HepG2 (cell line): ENCODE data around the gene ITGB5. TPM values are rescaled to one million over a fixed set of nuclear protein-coding genes. Genes with fewer than 3 reads are reported as not detected.

Source experiments
- ATAC-seq: fragments of 200-7000 bp; cut with Tn5 transposase; 3 replicates; pipeline ENCODE4 v1.9.1; 2020; ENCODE audit warnings: mild to moderate bottlenecking, moderate library complexity
- BruUV-seq: library from RNA; stranded (reverse); fragments of 400-500 nt; replicated peaks from 2 replicates; lab custom pipeline; 2021; lab: Mats Ljungman, UMichigan
- CTCF ChIA-PET: fragments of 300-600 bp; formaldehyde crosslinking; extraction: SDS; loops from one replicate; lab custom pipeline; 2021; ENCODE audit warnings: low total read pairs, inconsistent platforms, low intra/inter-chr PET ratio; lab: Yijun Ruan, JAX
- POLR2A ChIA-PET: fragments of 350-600 bp; sonication (Branson Sonifier 250); formaldehyde crosslinking; loops from one replicate; lab custom pipeline; 2020; ENCODE audit warnings: antibody characterized with exemption, inconsistent platforms; lab: Yijun Ruan, JAX
- DNase-seq: peaks from one replicate; pipeline ENCODE4 v3.0.0-alpha.2; 2015; ENCODE audit warnings: low spot score
- FAIRE-seq: peaks from 3 replicates; lab custom pipeline; 2011; peaks lifted over from hg19 to GRCh38; lab: Jason Lieb, UNC
- H2AFZ ChIP-seq: one replicate; pipeline ENCODE4 v1.6.1; 2011; ENCODE audit warnings: low read length, inconsistent platforms
- H3K27ac ChIP-seq: fragments of 300-600 bp; 3 replicates; pipeline ENCODE4 v1.8.0; 2011; ENCODE audit warnings: mixed run types, mild to moderate bottlenecking, mixed read lengths, low read length, inconsistent platforms; ENCODE audit not compliant: insufficient read depth; ENCODE audit errors: extremely low read length
- H3K27me3 ChIP-seq, 2 experiments: fragments of 200-600 bp in 1 of 2; 2 replicates in 1 of 2; 3 replicates in 1 of 2; pipeline versions ENCODE4 v1.6.0 to v1.8.0; 2011; ENCODE audit warnings: low read length in 2 of 2, mild to moderate bottlenecking in 2 of 2, moderate library complexity in 2 of 2, inconsistent platforms in 1 of 2; ENCODE audit not compliant: insufficient read depth in 2 of 2, control insufficient read depth in 1 of 2
- H3K36me3 ChIP-seq, 2 experiments: fragments of 200-600 bp in 1 of 2; replicated peaks in 1 of 2; 2 replicates in 1 of 2; 3 replicates in 1 of 2; pipeline versions ENCODE4 v1.5.1 to v1.8.0; 2011; ENCODE audit warnings: low read length in 2 of 2, inconsistent platforms in 1 of 2; ENCODE audit not compliant: insufficient read depth in 2 of 2, control insufficient read depth in 1 of 2
- H3K4me1 ChIP-seq: 2 replicates; pipeline ENCODE4 v1.5.1; 2012; ENCODE audit warnings: low read length, inconsistent platforms; ENCODE audit not compliant: insufficient read depth
- H3K4me2 ChIP-seq: 2 replicates; pipeline ENCODE4 v1.6.0; 2011; ENCODE audit warnings: low read depth, low read length, inconsistent platforms
- H3K4me3 ChIP-seq, 3 experiments: fragments of 200-600 bp in 1 of 3; sonication (generic), shearing (Covaris generic) in 1 of 3; replicated peaks in 1 of 3; 2 replicates each; pipeline ENCODE4 v1.5.1; 2011 to 2016; ENCODE audit warnings: low read length in 3 of 3, inconsistent platforms in 2 of 3, low read depth in 2 of 3, mild to moderate bottlenecking in 2 of 3, control low read depth in 1 of 3, mixed read lengths in 1 of 3; ENCODE audit not compliant: insufficient read depth in 1 of 3
- H3K79me2 ChIP-seq: one replicate; pipeline ENCODE4 v1.6.1; 2011; ENCODE audit warnings: low read length, inconsistent platforms; ENCODE audit not compliant: insufficient read depth
- H3K9ac ChIP-seq: 2 replicates; pipeline ENCODE4 v1.6.0; 2011; ENCODE audit warnings: mild to moderate bottlenecking, low read depth, low read length, inconsistent platforms; ENCODE audit not compliant: insufficient read depth
- H3K9me3 ChIP-seq: 2 replicates; pipeline ENCODE4 v1.5.1; 2012; ENCODE audit warnings: mild to moderate bottlenecking, low read length
- H4K20me1 ChIP-seq: 2 replicates; pipeline ENCODE4 v1.6.0; 2011; ENCODE audit warnings: inconsistent platforms, mild to moderate bottlenecking, low read length, moderate library complexity; ENCODE audit not compliant: insufficient read depth
- ARID2 ChIP-seq: sonication (generic); formaldehyde crosslinking; IDR thresholded peaks from 2 replicates; pipeline ENCODE4 v1.8.1; 2022; ENCODE audit warnings: mild to moderate bottlenecking, missing genetic modification reagents, borderline replicate concordance
- BHLHE40 ChIP-seq: IDR thresholded peaks from 2 replicates; pipeline ENCODE4 v1.6.1; 2011; ENCODE audit warnings: low read length, improper control_type of control experiment
- CBX2 ChIP-seq, 2 experiments: fragments of 200-600 bp in 1 of 2; sonication (generic); formaldehyde crosslinking in 1 of 2; IDR thresholded peaks; 2 replicates each; pipeline versions ENCODE4 v1.7.0 to v1.8.1; 2018 to 2022; ENCODE audit warnings: low read depth in 2 of 2, low read length in 1 of 2, mild to moderate bottlenecking in 1 of 2, missing genetic modification reagents in 1 of 2
- CEBPB ChIP-seq: IDR thresholded peaks from 2 replicates; pipeline ENCODE4 v1.6.1; 2011; ENCODE audit warnings: low read depth, low read length, improper control_type of control experiment, borderline replicate concordance
- DNMT3B ChIP-seq: conservative IDR thresholded peaks from 2 replicates; pipeline ENCODE4 v1.6.1; 2016; ENCODE audit warnings: missing biosample characterization, control low read depth
- ELF4 ChIP-seq: sonication (generic); formaldehyde crosslinking; IDR thresholded peaks from 2 replicates; pipeline ENCODE4 v1.5.0; 2020; ENCODE audit warnings: missing genetic modification reagents, mild to moderate bottlenecking, moderate library complexity, borderline replicate concordance
- FOXP4 ChIP-seq: sonication (generic); formaldehyde crosslinking; IDR thresholded peaks from 2 replicates; pipeline ENCODE4 v1.4.0; 2020; ENCODE audit warnings: missing genetic modification reagents
- NBN ChIP-seq: fragments of 450-650 bp; conservative IDR thresholded peaks from 2 replicates; pipeline ENCODE4 v1.6.1; 2017
- NFKB2 ChIP-seq: sonication (generic); formaldehyde crosslinking; IDR thresholded peaks from 2 replicates; pipeline ENCODE4 v1.4.0; 2020; ENCODE audit warnings: missing genetic modification reagents, borderline replicate concordance
- NR0B2 ChIP-seq: sonication (generic); formaldehyde crosslinking; IDR thresholded peaks from 2 replicates; pipeline ENCODE4 v1.4.0; 2020; ENCODE audit warnings: mild to moderate bottlenecking, missing genetic modification reagents
- REPIN1 ChIP-seq: sonication (generic); formaldehyde crosslinking; IDR thresholded peaks from 2 replicates; pipeline ENCODE4 v1.8.0; 2022; ENCODE audit warnings: missing genetic modification reagents, low read depth, mild to moderate bottlenecking, borderline replicate concordance
- RFX5 ChIP-seq: IDR thresholded peaks from 2 replicates; pipeline ENCODE4 v1.6.1; 2011; ENCODE audit warnings: low read depth, low read length, improper control_type of control experiment
- ZFY ChIP-seq: sonication (generic); formaldehyde crosslinking; IDR thresholded peaks from 2 replicates; pipeline ENCODE4 v1.4.0; 2020; ENCODE audit warnings: missing genetic modification reagents
- ZNF382 ChIP-seq: sonication (generic); formaldehyde crosslinking; IDR thresholded peaks from 2 replicates; pipeline ENCODE4 v1.5.0; 2020; ENCODE audit warnings: missing genetic modification reagents, mild to moderate bottlenecking, borderline replicate concordance
- ZNF44 ChIP-seq: sonication (generic); formaldehyde crosslinking; IDR thresholded peaks from 2 replicates; pipeline ENCODE4 v1.5.1; 2020; ENCODE audit warnings: mild to moderate bottlenecking, missing genetic modification reagents
- ZNF484 ChIP-seq: sonication (generic); formaldehyde crosslinking; IDR thresholded peaks from 2 replicates; pipeline ENCODE4 v1.5.1; 2020; ENCODE audit warnings: mild to moderate bottlenecking, low read depth, missing genetic modification reagents, borderline replicate concordance
- ZNF580 ChIP-seq: IDR thresholded peaks from 2 replicates; pipeline ENCODE4 v1.6.1; 2016; ENCODE audit warnings: low read depth, borderline replicate concordance
- ZNF629 ChIP-seq: sonication (generic); formaldehyde crosslinking; conservative IDR thresholded peaks from 2 replicates; pipeline ENCODE4 v1.5.0; 2020; ENCODE audit warnings: missing genetic modification reagents
- ZNF652 ChIP-seq: IDR thresholded peaks from 2 replicates; pipeline ENCODE4 v1.6.1; 2016; ENCODE audit warnings: low read depth, borderline replicate concordance
- ZNF703 ChIP-seq: sonication (generic); formaldehyde crosslinking; IDR thresholded peaks from 2 replicates; pipeline ENCODE4 v1.5.1; 2020; ENCODE audit warnings: missing genetic modification reagents, mild to moderate bottlenecking, moderate library complexity, borderline replicate concordance
- ZNF879 ChIP-seq: sonication (generic); formaldehyde crosslinking; IDR thresholded peaks from 2 replicates; pipeline ENCODE4 v1.8.1; 2023; ENCODE audit warnings: missing genetic modification reagents
- WGBS: methylation state at CpG from one replicate; pipeline ENCODE4 v1.1.6; 2017; ENCODE audit warnings: low lambda C conversion rate; 5-methylcytosine and 5-hydroxymethylcytosine counted together
- in situ Hi-C: cut with HindIII; loops from 2 replicates; pipeline ENCODE4 v1.10.0; 2017; ENCODE audit warnings: low pct_unique_long_range_greater_than_20kb; ENCODE audit not compliant: extremely low pct_ligation_motif_present
- intact Hi-C: fragments of 100-400 bp; cut with micrococcal nuclease; formaldehyde crosslinking; loops from one replicate; pipeline ENCODE4 v1.10.0; 2022; ENCODE audit not compliant: unreplicated experiment
- polyA plus RNA-seq, 8 experiments: library from polyadenylated mRNA; depleted of rRNA in 3 of 8; stranded (reverse) in 7 of 8; unstranded in 1 of 8; fragments of >200 nt; fragmentation: Illumina TruSeq in 4 of 8; extraction: Trizol in 4 of 8; gene quantifications; 2 replicates each; pipeline versions ENCODE4 v1.2.1 to v1.2.3, GENCODE V29; 2011 to 2016; ENCODE audit warnings: low read depth in 4 of 8, missing spikeins in 1 of 8, mixed read lengths in 1 of 8; ENCODE audit not compliant: insufficient read depth in 1 of 8
- total RNA-seq, 5 experiments: library from RNA; depleted of rRNA; stranded (reverse); fragments of >200 nt; fragmentation: Illumina TruSeq; extraction: Trizol; gene quantifications; 2 replicates each; pipeline ENCODE4 v1.2.3, GENCODE V29; 2016; ENCODE audit warnings: low read depth in 1 of 5

The ITGB5 gene
- total and polyA plus RNA-seq, 2 of the 13 experiments (the other 11 are each of a cell fraction or from before 2014, with no cell fraction given): 74.1 to 343 TPM

- H3K9ac ChIP-seq: no peak overlapping the region
- FAIRE-seq: no peak
- H3K36me3 ChIP-seq: peaks cover 16 to 40% of the 10 kb centered on the region in 2 experiments
- no peak for ATAC-seq
- no peak overlapping the region for H3K4me3 ChIP-seq
- H3K4me1 ChIP-seq: peaks cover 95% of the 10 kb centered on the region
- peak overlapping the region; percentile 100 for H3K27ac ChIP-seq
- WGBS: 92% methylated on average over 4 of the region's 4 CpGs
- DNase-seq: no peak
- peaks cover 24% of the 10 kb centered on the region for H3K79me2 ChIP-seq
- CTCF ChIA-PET: no interaction called here
- intact Hi-C loops (loop anchor here (10.0 kb wide), 1 partner anchor 763 kb away; the partner anchor contains the start of gene OSBPL11), in situ Hi-C loops (no loop called here)
- TF ChIP-seq ZNF703 (CRISPR knock-in tag): no peak
- no peak for TF ChIP-seq ZNF580
- TF ChIP-seq ZNF484 (CRISPR knock-in tag): no peak
- no peak for TF ChIP-seq ZNF652 (CRISPR knock-in tag)
- no peak for TF ChIP-seq CEBPB
- TF ChIP-seq CBX2 (IDR thresholded peaks at IDR 0.05; ENCODE audit: low read depth, low read length): no peak
- TF ChIP-seq CBX2 (CRISPR knock-in tag; IDR thresholded peaks at IDR 0.05; ENCODE audit: low read depth): no peak
- TF ChIP-seq ZNF382 (CRISPR knock-in tag): no peak
- TF ChIP-seq NFKB2 (CRISPR knock-in tag): no peak
- TF ChIP-seq ZNF629 (CRISPR knock-in tag): peak; percentile 27; the same call in 1 of the 2 replicates
- TF ChIP-seq DNMT3B (CRISPR knock-in tag): no peak
- no peak for TF ChIP-seq FOXP4 (CRISPR knock-in tag)
- TF ChIP-seq ARID2 (CRISPR knock-in tag): 0 out of 2 replicates have a peak, but pooled peaks have one; percentile 49
- no peak for TF ChIP-seq RFX5
- TF ChIP-seq NBN: no peak
- no peak for TF ChIP-seq NR0B2
- peak; percentile 18; the same call in 1 of the 2 replicates for TF ChIP-seq REPIN1 (CRISPR knock-in tag)
- no peak for TF ChIP-seq ZFY
- no peak for TF ChIP-seq ELF4 (CRISPR knock-in tag)
- TF ChIP-seq BHLHE40: no peak
- no peak for TF ChIP-seq ZNF44 (CRISPR knock-in tag)
- no peak for TF ChIP-seq ZNF879 (CRISPR knock-in tag)
- no peak overlapping the region for H3K4me2 ChIP-seq
- BruUV-seq: no TSS peak
- POLR2A ChIA-PET: interaction anchor here (1.0 to 2.0 kb wide), 2 partner anchors 19 to 70 kb away, joined by 3 to 9 read pairs; no protein-coding TSS in a partner anchor
- H3K9me3 ChIP-seq: no peaks in the 10 kb centered on the region
- H4K20me1 ChIP-seq: no peaks in the 10 kb centered on the region
- H2AFZ ChIP-seq: no peak overlapping the region
- no peaks in the 10 kb centered on the region for H3K27me3 ChIP-seq
Measured at GRCh38 chr3:124831628-124832199, 55.5 kb downstream of the ITGB5 start.
